Jurkat, Clone E6-1 (cell line): ENCODE measurements around the gene DBN1.

Source experiments
- DNase-seq: peaks from one replicate; pipeline ENCODE4 v3.0.0-alpha.2; 2011; ENCODE audit warnings: low read depth, low spot score
- H3K4me3 ChIP-seq: 2 replicates; pipeline ENCODE4 v1.5.1; 2011; ENCODE audit warnings: mild to moderate bottlenecking, low read length, control low read depth, moderate library complexity

DBN1 gene

GRCh38 chr5:177478711-177479646, 5.5 kb upstream of the DBN1 start:
- peak; percentile 42 for DNase-seq
- H3K4me3 ChIP-seq = no peak overlapping the region

DNA sequence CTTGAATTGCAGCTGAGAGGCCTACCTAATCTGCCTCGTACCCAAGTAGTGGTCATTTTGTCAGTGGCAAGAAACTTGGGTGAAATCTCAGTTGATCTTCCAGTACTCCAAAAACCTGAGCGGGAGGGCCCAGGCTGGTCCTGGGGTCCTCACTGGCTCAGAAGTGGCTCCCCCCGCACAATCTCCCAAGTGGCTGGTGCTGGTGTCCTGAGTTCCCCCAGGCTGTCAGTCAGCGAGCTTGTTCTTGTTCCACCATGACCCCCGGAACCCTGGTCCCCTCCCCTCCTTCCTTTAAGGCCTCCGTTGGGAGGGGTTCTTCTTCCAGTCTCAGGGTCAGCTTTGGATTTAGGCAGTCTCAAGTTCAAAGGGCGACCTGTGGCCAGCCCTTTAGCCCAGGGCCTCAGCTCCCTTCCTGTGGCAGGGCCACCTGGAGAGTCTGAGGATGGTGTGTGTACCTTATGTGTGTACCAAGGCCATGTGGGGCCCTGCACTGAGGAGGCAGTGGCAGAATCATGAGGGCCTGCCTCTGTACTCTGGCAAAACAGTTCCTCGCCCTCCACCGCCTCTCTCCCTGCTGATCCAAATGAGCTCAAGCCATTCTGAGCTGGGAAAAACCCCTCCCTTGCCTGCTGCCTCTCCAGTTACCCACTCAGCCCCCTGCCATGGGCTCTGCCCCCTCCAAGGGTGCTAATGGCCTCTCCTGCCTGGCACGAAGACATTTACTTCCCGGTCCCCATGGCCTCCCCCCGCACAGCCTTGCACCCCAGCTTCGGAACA, 4.5 kb upstream of the DBN1 start:
- DNase-seq = no peak
- H3K4me3 ChIP-seq = no peak overlapping the region

GRCh38 chr5:177476531-177477233, 3.2 kb upstream of the DBN1 start:
- H3K4me3 ChIP-seq = no peak overlapping the region
- no peak for DNase-seq

DNA sequence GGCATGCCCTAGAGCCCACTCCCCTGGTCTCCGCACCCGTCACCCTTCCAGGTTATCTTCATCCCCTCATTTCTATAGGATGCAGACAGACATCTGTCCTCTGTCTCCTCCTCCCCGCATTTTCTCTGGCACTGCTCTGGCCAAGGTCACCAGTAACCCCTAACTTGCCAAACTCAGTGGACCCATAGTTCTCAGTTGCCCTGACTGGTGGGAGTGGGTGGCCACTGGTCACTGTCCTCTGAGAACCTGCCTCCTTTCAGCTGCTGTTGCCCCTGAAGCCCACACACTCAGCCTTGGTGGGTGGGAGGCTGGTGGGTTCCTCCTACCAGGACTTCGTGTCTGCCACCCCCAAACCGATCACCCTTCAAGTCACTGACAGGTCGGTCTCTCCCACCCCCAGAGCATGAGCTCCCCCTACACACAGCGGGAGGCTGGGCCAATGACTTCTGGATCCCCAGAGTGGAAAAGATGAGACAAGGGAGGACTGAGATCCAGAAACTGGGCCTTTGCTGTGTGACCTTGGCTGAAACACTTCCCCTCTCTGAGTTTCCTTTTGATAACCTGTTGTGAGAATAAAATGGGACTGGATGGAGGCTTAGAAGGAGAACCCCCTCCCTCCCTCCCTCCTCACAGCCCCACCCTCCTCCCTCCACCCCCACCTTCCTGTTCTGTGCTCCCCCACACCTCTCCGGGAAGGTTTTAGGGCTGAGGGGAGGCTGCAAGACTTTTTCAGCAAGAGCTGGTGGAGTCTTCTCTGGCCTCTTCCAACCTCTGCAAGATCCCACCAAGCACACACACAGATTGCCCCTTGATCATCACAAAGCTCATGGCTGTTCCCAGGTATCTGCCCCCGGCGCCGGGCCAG, 2.4 kb upstream of the DBN1 start:
- no peak for DNase-seq
- no peak overlapping the region for H3K4me3 ChIP-seq

DNA sequence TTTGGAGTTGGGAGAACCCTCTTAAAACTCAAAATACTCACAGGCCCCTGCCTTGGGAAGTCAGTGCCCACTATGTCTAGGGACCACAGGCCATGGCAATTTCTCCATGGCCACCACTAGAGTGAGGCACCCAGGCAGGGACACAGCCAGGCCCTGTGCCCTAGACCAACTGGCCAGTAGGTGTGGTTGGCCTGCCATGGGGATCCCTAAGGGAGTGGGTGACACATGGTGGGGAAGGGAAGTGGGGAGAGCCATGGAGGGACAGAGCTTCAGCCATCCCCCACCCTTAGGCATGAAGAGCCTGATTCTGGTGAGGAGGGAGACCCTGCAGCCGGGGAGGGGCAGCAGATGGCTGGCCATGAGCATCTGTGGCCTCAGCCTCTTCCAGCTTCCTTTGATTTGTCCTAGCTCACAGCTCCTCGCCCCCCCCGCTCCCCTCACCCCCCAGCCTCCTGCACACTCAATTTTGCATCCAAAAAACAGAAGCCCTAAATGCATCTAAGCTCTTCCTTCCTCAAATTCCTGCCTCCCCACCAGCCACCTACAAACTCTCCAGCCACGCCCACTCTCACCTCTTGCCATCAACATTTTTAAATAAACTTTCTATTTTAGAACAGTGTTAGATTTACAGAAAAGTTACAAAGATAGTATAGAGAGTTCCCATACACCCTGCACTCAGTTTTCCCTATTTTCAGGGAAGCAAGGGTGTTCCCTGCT, 1.6 kb upstream of the DBN1 start:
- H3K4me3 ChIP-seq = no peak overlapping the region
- no peak for DNase-seq

DNA sequence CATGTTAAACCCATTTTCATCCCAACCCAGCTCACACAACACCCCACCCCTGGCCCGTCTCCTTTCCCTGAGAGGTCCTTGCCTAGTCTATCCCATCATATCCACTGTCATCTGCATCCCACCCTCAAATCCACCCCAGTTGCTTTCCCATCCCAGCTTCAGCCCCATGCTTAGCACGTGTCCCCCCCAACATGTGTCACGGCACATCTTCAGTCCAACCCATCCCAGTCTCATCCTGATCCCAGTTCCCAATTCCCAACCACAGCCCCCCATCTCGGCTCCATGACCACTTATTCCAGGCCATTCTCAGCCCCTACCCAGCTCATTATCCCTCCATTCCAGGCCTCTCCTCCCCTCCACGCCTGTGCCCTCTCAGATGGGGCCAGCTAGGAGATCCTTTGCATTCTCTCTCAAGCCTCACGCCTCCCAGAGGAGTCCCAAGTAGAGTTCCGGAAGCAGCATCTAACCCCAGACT, 605 bp upstream of the DBN1 start:
- H3K4me3 ChIP-seq = peak overlapping the region; percentile 32
- no peak for DNase-seq

- peak; percentile 59 for DNase-seq
- H3K4me3 ChIP-seq = peak overlapping the region; percentile 76
Measured at GRCh38 chr5:177472460-177473442, 683 bp downstream of the DBN1 start.

DNA sequence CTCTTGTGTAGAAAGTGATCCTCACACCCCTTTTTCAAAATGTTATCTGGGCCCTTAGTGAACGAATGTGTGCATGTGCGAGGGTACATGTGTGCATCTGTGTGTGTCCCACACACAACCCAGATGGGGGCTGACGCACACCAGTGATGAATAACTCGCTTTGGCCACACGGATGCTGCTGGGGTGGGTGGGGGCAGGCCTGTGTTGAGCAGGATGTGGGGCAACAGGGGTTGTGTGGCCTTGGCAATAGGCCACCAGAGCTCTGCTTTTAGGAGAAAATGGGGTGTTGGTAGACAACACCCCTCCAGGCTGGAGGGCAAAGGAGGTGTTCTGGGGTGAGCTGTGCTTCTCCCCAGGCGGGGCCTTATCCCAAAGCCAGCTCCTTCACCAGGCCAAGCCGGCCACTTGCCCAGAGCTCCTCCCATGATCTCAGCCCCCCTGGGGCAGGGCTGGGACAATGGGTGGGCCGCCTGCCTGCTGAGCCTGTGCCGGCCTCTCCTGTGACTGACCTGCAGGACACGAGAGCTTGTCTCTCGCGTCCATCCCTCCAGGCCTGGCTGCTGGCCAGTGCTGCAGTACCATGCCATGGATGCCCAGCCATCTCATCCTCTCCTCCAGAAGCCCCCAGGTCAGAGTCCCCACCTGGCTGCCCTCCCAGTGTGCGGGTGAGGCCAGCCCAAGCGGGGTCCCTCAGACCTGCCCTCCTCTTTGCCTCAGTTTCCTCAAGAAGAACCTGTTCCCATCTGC, 1.7 kb downstream of the DBN1 start:
- H3K4me3 ChIP-seq = peak overlapping the region; percentile 76
- DNase-seq = no peak

DNA sequence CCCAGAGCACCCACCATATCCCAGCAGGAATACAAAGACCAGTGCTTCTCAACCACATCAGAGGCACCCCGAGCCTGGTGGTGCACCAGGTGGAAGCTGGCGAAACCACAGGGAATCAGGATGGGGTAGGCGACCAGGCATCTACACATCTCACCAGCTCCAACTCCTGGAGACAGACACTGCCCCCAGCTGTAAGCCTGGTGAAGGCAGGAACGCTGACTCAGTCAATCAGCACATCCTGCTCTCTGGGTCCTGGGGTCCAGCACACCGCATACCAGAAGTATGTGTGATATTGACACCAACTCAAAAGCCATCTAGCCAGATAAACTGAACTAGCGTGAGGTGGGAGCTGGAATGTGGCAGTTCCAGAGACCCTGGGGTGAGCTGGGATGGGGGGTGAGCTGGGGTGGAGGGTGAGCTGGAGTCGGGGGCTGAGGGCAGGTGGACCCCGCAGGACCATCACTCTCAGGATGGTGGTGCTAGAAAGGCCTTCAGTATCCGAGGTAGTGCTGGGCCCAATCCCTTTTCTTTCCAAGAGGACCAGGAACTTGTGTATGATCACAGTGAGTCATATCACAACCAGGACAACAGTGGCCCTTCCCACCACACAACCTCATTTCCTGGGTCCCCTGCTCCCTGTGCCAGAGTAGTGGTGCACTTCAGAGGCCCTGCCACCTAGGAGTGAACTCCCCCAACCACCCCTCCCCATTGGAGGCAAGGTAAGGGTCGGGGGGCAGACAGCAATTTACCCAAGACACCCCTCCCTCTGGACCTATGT, 2.5 kb downstream of the DBN1 start:
- DNase-seq = no peak
- H3K4me3 ChIP-seq = no peak overlapping the region

- no peak overlapping the region for H3K4me3 ChIP-seq
- no peak for DNase-seq
Measured at GRCh38 chr5:177469750-177470525, 3.5 kb downstream of the DBN1 start.

GRCh38 chr5:177468685-177469628, 4.5 kb downstream of the DBN1 start:
- DNase-seq = no peak
- no peak overlapping the region for H3K4me3 ChIP-seq

GRCh38 chr5:177468329-177468684, 5.1 kb downstream of the DBN1 start:
- H3K4me3 ChIP-seq = no peak overlapping the region
- DNase-seq = no peak

- DNase-seq = no peak
- no peak overlapping the region for H3K4me3 ChIP-seq
Measured at GRCh38 chr5:177467436-177467835, 6.0 kb downstream of the DBN1 start.

DNA sequence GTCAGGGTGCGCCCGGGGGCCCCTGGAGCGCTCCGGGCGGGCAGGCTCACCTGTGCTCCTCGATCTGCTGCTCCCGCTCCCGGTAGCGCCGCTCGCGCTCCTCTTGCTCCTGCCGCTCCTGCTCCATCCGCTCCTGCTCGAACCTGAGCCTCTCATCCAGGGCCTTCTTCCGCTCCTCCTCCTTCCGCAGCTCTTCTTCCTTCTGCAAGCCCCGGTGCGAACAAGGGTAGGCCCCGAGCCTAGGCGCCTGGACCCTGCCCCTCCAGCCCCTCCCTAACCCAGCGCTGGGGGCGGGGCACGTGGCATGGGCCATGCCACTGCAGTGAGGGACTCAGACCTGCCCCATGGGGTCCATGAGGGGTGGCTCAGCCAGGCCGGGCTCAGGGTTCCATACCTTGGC, 6.6 kb downstream of the DBN1 start:
- H3K4me3 ChIP-seq = no peak overlapping the region
- no peak for DNase-seq
